ENCODE measurements around the gene FEN1. TPM values are rescaled to one million over a fixed set of nuclear protein-coding genes. Genes with fewer than 3 reads are reported as not detected.

Gene FEN1
- total RNA-seq, 1 experiment from 2014 or later: 75.8 TPM

GRCh38 chr11:61817471-61818202 is 24.9 kb downstream of the FEN1 start:
- no peak for DNase-seq (ENCODE audit: low read depth)

DNA sequence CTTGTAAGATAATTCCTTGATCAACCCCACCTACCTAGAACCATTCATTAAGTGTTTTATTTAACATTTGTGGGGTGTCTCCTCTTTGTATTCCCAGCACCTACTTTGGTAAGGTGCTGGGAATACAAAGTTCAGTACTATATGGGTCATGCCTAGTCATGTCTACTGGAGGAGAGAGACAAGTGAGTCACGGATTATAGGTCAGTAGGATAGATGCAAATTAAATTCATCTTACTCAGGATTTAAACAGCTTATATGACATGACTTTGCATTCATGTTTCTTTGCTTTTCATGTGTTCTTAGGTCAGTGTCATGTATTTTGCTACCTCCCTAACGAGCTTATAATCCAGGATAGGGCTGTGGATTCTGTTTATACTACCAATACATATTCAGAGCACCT is 27.5 kb downstream of the FEN1 start:
- DNase-seq (ENCODE audit: low read depth): no peak

DNA sequence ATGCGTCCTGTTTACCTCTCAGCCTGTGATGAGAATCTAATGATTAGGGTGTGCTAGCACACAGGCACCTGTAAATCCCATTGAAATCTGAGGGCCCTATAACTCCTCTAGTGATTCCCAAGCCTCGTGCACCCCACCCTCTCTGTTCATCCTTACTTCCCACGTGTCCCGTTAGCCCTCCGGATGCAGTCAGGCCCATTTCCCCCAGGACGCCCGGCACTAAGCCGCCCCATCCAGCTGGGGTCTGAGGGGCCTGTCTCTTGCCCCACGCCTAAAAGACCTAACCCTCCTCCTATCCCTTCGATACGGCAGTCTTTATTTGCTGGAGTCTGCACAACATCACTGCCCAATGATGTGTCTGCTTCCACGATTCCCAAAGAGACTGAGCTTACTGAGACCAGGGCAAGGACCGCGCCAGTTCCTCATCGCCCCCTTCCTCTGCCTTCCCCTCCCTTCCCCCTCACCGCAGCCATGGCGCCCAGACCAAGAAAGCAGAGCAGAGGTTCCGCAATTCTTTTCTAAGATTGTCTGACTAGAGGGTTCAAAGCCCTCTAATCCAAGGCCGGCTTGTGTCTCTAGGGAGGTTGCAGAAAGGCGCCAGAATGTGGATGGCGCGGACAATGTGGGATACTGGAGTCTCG is 34.3 kb downstream of the FEN1 start:
- DNase-seq (ENCODE audit: low read depth): no peak

GRCh38 chr11:61827571-61828378 is 35.1 kb downstream of the FEN1 start, which contains the start of gene FADS2:
TSS of gene FADS2 (plus strand) at chr11:61828300. CDS start at chr11:61828391, 91 bp downstream.
- DNase-seq (ENCODE audit: low read depth): peak; percentile 87

- DNase-seq (ENCODE audit: low read depth): no peak
Measured at GRCh38 chr11:61828379-61828628, 35.6 kb downstream of the FEN1 start.

DNA sequence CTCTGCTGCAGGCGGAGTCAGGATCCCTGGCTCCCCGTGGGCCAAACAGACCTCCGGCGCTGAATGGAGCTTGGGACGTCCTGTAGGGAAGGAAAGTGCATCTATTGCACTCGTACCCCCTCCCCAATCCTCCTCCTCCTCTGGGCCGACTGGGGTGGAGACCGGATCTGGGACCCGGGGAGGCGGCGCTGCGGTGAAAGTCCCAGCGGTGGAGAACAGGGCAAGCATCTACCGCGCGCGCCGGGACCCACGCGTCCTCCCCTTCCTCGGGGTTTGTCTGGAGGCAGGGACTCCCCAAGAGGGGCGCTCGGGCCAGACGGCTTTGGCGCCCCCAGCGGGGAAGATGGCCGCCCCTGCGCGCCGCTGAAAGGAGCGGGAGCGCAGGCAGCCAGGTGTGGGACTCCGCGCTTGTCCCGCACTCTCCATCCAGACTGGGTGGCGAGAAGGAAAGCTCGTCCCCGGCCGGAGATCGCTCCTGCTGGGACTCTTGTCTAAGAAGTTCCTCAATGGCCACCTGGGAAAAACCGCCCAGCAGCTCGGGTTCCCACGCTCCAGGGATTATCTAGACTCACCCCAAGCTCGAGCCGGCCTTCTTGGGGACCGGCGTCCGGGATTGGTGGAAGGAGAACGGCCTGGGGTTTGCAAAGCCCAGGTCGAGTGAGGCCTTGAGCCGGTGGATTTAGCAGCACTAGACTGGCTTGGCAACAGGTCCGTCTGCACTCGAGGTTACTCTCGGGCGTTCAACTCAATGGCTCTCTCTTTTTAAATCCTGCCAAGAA is 36.1 kb downstream of the FEN1 start:
- DNase-seq (ENCODE audit: low read depth): no peak

DNA sequence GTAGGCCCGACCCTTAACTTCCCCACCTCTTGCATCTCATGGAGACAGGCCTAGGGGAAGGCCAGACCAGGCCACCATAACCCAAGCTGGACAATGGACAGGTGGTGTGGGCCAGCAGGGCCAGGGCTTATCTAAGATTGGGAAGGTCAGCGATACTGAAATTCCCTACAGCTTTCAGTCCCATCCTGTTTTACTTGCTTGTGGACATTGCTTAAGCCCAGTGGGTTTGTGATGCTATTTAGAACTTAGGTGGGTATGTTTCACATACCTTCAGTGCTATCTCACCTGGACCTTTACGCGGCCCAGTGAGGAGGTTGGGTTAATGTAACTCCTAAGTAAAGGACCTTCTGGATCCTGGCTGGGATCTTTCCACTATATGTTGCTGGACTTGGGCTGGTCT is 37.1 kb downstream of the FEN1 start:
- no peak for DNase-seq (ENCODE audit: low read depth)

GRCh38 chr11:61830237-61831105 is 37.8 kb downstream of the FEN1 start:
- no peak for DNase-seq (ENCODE audit: low read depth)

GRCh38 chr11:61832207-61832606 is 39.5 kb downstream of the FEN1 start:
- DNase-seq (ENCODE audit: low read depth): no peak

DNA sequence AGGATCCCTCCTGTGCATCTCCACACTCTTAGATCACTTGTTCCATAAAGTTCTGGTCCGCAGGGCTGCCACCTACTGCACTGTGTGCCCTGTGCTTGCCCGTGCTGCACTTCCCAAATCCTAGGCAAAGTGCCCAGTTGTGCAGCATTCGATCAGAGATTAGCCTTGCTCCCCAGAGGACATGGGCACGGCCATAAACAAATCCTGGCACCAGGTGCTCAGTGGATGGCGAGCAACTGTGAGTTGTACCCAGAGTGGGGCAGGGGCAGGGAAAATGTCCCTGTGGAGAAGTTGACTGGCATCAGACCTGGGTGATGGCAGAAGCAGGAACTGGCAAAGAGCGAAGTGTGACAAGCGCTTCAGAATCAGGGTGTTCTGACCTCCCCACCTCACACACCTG is 40.0 kb downstream of the FEN1 start:
- no peak for DNase-seq (ENCODE audit: low read depth)

- DNase-seq (ENCODE audit: low read depth): no peak
Measured at GRCh38 chr11:61833471-61833870, 40.8 kb downstream of the FEN1 start.

DNA sequence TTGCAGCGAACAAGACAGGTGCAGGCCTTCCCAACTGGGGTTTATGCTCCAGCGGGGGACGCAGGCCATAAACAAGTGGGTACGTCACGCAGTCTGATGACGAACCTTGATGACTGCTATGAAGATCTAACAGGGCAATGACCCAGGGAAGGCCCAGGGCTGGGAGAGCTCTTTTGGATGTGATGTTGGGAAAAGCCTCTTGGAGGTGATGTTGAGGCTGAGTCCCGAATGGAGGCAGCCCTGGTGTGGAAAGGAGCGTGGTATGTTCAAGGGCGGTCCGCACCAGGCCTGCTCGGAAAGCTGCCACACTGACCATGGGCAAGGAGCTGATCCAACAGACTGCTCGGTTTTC is 41.2 kb downstream of the FEN1 start:
- no peak for DNase-seq (ENCODE audit: low read depth)

DNA sequence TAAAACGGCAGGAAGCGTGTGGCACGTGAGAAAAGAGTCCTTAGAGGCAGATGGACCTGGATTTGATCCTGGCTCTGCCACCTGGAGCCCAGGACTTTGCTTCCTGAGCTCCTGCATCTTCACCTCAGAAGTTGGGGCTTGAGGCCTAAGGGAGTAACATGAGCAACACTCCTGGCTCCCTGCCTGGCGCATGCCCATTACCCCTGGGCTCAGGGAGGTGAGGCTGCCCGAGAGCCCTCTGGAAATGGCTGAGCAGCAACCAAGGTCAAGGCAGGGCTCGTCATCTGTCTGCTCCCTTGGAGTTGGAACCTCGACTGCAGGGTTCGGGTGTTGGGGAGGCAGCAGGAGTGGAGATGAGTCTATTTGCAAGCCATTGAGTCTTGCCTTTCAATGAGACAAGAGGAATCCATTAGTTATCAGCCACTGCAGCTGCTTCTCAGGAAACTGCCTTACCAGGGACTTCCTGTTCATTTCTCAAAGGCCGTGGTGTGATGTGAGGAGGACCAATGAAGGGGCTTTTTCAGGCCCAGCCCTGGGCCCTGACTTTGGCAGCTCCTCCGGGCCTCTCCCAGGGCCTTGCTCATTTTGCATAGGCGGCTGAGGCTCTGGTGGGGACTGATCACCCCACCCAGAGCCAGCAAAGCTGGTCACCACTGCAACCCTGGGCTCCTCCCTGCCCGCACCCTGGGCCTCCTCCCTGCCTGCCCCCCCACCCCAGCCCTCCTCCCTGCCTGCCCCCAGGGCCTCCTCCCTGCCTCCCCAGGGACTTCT is 41.8 kb downstream of the FEN1 start:
- peak; percentile 74 for DNase-seq (ENCODE audit: low read depth)

DNA sequence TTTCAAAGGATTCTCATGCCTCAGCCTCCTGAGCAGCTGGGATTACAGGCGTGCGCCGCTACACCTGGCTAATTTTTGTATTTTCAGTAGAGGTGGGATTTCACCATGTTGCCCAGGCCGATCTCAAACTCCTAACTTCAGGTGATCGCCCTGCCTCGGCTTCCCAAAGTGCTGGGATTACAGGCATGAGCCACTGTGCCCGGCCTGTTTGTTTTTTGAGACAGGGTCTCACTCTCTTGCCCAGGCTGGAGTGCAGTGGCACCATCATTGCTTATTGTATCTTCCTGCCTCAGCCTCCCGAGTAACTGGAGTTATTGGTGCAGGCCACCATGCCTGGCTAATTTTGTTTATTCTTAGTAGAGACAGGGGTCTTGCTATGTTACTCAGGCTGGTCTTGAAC is 43.5 kb downstream of the FEN1 start:
- DNase-seq (ENCODE audit: low read depth): no peak

- DNase-seq (ENCODE audit: low read depth): no peak
Measured at GRCh38 chr11:61837411-61838005, 44.8 kb downstream of the FEN1 start.

GRCh38 chr11:61838501-61838900 is 45.8 kb downstream of the FEN1 start:
- DNase-seq (ENCODE audit: low read depth): no peak

- no peak for DNase-seq (ENCODE audit: low read depth)
Measured at GRCh38 chr11:61838921-61839320, 46.2 kb downstream of the FEN1 start.

DNA sequence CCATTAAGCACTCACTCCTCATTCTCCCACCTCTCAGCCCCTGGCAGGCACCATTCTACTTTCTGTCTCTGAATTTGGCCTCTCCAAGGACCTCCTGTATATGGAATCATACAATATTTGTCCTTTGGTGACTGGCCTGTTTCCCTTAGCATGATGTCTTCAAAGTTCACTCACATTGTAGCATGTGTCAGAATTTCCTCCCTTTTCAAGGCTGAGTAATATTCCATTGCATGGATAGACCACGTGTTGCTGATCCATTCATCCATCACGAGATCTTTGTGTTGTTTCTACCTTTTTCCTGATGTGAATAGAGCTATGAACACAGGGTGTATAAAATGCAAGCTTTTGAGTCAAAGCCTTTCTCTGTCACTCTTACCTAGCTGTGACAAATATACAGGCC is 47.0 kb downstream of the FEN1 start:
- no peak for DNase-seq (ENCODE audit: low read depth)

DNA sequence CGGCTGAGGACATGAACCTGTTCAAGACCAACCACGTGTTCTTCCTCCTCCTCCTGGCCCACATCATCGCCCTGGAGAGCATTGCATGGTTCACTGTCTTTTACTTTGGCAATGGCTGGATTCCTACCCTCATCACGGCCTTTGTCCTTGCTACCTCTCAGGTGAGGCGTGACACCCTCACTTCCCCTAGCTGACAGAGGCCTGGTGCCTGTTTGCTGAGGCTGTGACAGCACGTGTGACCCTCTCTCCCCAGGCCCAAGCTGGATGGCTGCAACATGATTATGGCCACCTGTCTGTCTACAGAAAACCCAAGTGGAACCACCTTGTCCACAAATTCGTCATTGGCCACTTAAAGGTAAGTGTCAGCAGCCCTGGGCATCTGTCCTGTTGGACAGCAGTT is 47.7 kb downstream of the FEN1 start:
- DNase-seq (ENCODE audit: low read depth): no peak

Measured in RPMI7951 (cell line).